A549 (cell line): ENCODE data around the gene CTU2. TPM values are rescaled to one million over a fixed set of nuclear protein-coding genes. Genes with fewer than 3 reads are reported as not detected.
"Not testable (repeated sequence)": the region's sequence is repeated elsewhere in the genome, so short reads cannot be mapped to it uniquely, and the experiment has no call there.

Experiments used
- ATAC-seq, 2 experiments: fragments of 200-7000 bp in 1 of 2; fragments of >200 bp in 1 of 2; cut with Nextera tagmentation in 1 of 2; cut with Tn5 transposase in 1 of 2; 3 replicates each; pipeline versions ENCODE4 v1.8.0 to v1.9.1; 2018 to 2020; ENCODE audit warnings: mild to moderate bottlenecking in 1 of 2, moderate library complexity in 1 of 2
- CTCF ChIA-PET: fragments of 300-600 bp; sonication (Branson Sonifier 250); formaldehyde crosslinking; extraction: SDS; loops from one replicate; lab custom pipeline; 2021; ENCODE audit warnings: antibody characterized with exemption, inconsistent platforms; lab: Yijun Ruan, JAX
- POLR2A ChIA-PET: fragments of 350-600 bp; formaldehyde crosslinking; extraction: SDS; loops from one replicate; lab custom pipeline; 2021; ENCODE audit warnings: antibody characterized with exemption, inconsistent platforms; lab: Yijun Ruan, JAX
- DNase-seq, 2 experiments: peaks; one replicate each; pipeline versions ENCODE4 v3.0.0 to v3.0.0-alpha.2; 2011 to 2016; ENCODE audit warnings: low read depth in 1 of 2, low spot score in 1 of 2
- FAIRE-seq: peaks from 2 replicates; lab custom pipeline; 2011; peaks lifted over from hg19 to GRCh38; lab: Jason Lieb, UNC
- H3K27ac ChIP-seq, 2 experiments: fragments of >200 bp; sonication (Bioruptor Twin); formaldehyde crosslinking; 3 replicates each; pipeline ENCODE4 v1.5.1; 2016 to 2017
- H3K4me1 ChIP-seq: fragments of >200 bp; sonication (Bioruptor Twin); formaldehyde crosslinking; 3 replicates; pipeline ENCODE4 v1.6.1; 2016
- H3K4me2 ChIP-seq: fragments of >200 bp; sonication (Bioruptor Twin); formaldehyde crosslinking; 3 replicates; pipeline ENCODE4 v1.6.1; 2016
- H3K4me3 ChIP-seq: fragments of >200 bp; sonication (Bioruptor Twin); formaldehyde crosslinking; 3 replicates; pipeline ENCODE4 v1.5.1; 2016
- H3K9me3 ChIP-seq: fragments of >200 bp; sonication (Bioruptor Twin); formaldehyde crosslinking; 3 replicates; pipeline ENCODE4 v1.6.1; 2016
- CBX2 ChIP-seq: fragments of 200-600 bp; sonication (generic); IDR thresholded peaks from 2 replicates; pipeline ENCODE4 v1.6.1; 2016; ENCODE audit warnings: low read depth, mild to moderate bottlenecking, borderline replicate concordance
- CBX8 ChIP-seq: fragments of 200-600 bp; sonication (generic); IDR thresholded peaks from 2 replicates; pipeline ENCODE4 v1.6.1; 2016
- CHD2 ChIP-seq: fragments of 150-350 bp; IDR thresholded peaks from 2 replicates; pipeline ENCODE4 v1.6.1; 2014; ENCODE audit warnings: low read length; ENCODE audit not compliant: partially characterized antibody
- CHD4 ChIP-seq: fragments of 200-600 bp; sonication (generic); IDR thresholded peaks from 2 replicates; pipeline ENCODE4 v1.6.1; 2016; ENCODE audit warnings: antibody characterized with exemption, mild to moderate bottlenecking, borderline replicate concordance
- EHF ChIP-seq: fragments of 250-450 bp; sonication (Bioruptor Pico); IDR thresholded peaks from 2 replicates; pipeline ENCODE4 v1.5.0; 2020; ENCODE audit warnings: mild to moderate bottlenecking
- EHMT2 ChIP-seq: fragments of 200-600 bp; sonication (generic); IDR thresholded peaks from 2 replicates; pipeline ENCODE4 v1.6.1; 2016; ENCODE audit warnings: antibody characterized with exemption, low read depth, mild to moderate bottlenecking, moderate library complexity
- FOXS1 ChIP-seq: fragments of 250-450 bp; sonication (Bioruptor Pico); IDR thresholded peaks from 2 replicates; pipeline ENCODE4 v1.5.0; 2020; ENCODE audit warnings: mild to moderate bottlenecking, moderate library complexity
- GATA3 ChIP-seq: IDR thresholded peaks from 2 replicates; pipeline ENCODE4 v1.6.1; 2012; ENCODE audit warnings: borderline replicate concordance
- HMGXB4 ChIP-seq: fragments of 250-450 bp; sonication (Bioruptor Pico); IDR thresholded peaks from 2 replicates; pipeline ENCODE4 v1.5.0; 2021; ENCODE audit warnings: mild to moderate bottlenecking, moderate library complexity, borderline replicate concordance
- JUNB ChIP-seq: fragments of >200 bp; sonication (Bioruptor Twin); formaldehyde crosslinking; IDR thresholded peaks from 2 replicates; pipeline ENCODE4 v1.6.1; 2016
- MAFK ChIP-seq: fragments of 450-650 bp; IDR thresholded peaks from 2 replicates; pipeline ENCODE4 v1.6.1; 2014; ENCODE audit not compliant: partially characterized antibody
- MYC ChIP-seq: IDR thresholded peaks from 2 replicates; pipeline ENCODE4 v1.6.1; 2012; ENCODE audit warnings: mild to moderate bottlenecking, inconsistent platforms, low read length, improper control_type of control experiment, borderline replicate concordance
- NFE2L2 ChIP-seq: fragments of 150-350 bp; conservative IDR thresholded peaks from 2 replicates; pipeline ENCODE4 v1.6.1; 2014; ENCODE audit warnings: low read length
- NPAS2 ChIP-seq: fragments of 250-450 bp; sonication (Bioruptor Pico); IDR thresholded peaks from 2 replicates; pipeline ENCODE4 v1.8.0; 2022; ENCODE audit warnings: mild to moderate bottlenecking, moderate library complexity, borderline replicate concordance
- NR3C1 ChIP-seq: fragments of >200 bp; sonication (Bioruptor Twin); formaldehyde crosslinking; IDR thresholded peaks from 3 replicates; pipeline ENCODE4 v1.6.1; 2017
- POLR2AphosphoS2 ChIP-seq: conservative IDR thresholded peaks from 2 replicates; pipeline ENCODE4 v1.6.1; 2012; ENCODE audit warnings: low read length, improper control_type of control experiment, inconsistent platforms
- RAD21 ChIP-seq, 2 experiments: fragments of >200 bp in 1 of 2; sonication (Bioruptor Twin) in 1 of 2; formaldehyde crosslinking in 1 of 2; IDR thresholded peaks in 1 of 2; conservative IDR thresholded peaks in 1 of 2; 2 replicates in 1 of 2; 3 replicates in 1 of 2; pipeline ENCODE4 v1.6.1; 2012 to 2018; ENCODE audit warnings: inconsistent platforms in 1 of 2
- RARB ChIP-seq: fragments of 250-450 bp; sonication (Bioruptor Pico); IDR thresholded peaks from 2 replicates; pipeline ENCODE4 v1.8.0; 2021; ENCODE audit warnings: mild to moderate bottlenecking, moderate library complexity
- REST ChIP-seq: fragments of 200-600 bp; sonication (generic); IDR thresholded peaks from 2 replicates; pipeline ENCODE4 v1.6.1; 2016; ENCODE audit warnings: antibody characterized with exemption, mild to moderate bottlenecking, moderate library complexity
- RFX5 ChIP-seq: fragments of 450-650 bp; IDR thresholded peaks from 2 replicates; pipeline ENCODE4 v1.7.1; 2014; ENCODE audit warnings: antibody characterized with exemption, mild to moderate bottlenecking, moderate library complexity
- SMC3 ChIP-seq: fragments of >200 bp; sonication (Bioruptor Twin); formaldehyde crosslinking; IDR thresholded peaks from 3 replicates; pipeline ENCODE4 v1.6.1; 2018; ENCODE audit warnings: inconsistent platforms
- TP53 ChIP-seq: fragments of 250-450 bp; sonication (Bioruptor Pico); IDR thresholded peaks from 2 replicates; pipeline ENCODE4 v1.5.0; 2021; ENCODE audit warnings: mild to moderate bottlenecking, moderate library complexity
- ZC3H11A ChIP-seq: fragments of 450-650 bp; IDR thresholded peaks from 2 replicates; pipeline ENCODE4 v1.6.1; 2014; ENCODE audit warnings: antibody characterized with exemption, mild to moderate bottlenecking
- WGBS: methylation state at CpG from one replicate; pipeline ENCODE4 v1.1.6; 2017; ENCODE audit errors: missing lambda C conversion rate; 5-methylcytosine and 5-hydroxymethylcytosine counted together
- polyA plus RNA-seq, 4 experiments: library from polyadenylated mRNA; depleted of rRNA in 3 of 4; stranded (reverse); fragments of >200 nt; fragmentation: RNase III in 1 of 4; extraction: RNeasy Plus Mini Kit Qiagen cat#74134 plus additional on column Dnase treatment in 1 of 4; gene quantifications; 2 replicates in 3 of 4; 3 replicates in 1 of 4; pipeline ENCODE4 v1.2.3, GENCODE V29; 2011 to 2017

Gene CTU2
- polyA plus RNA-seq, 2 of the 4 experiments (the other 2 are of a cell fraction), result 16.4 to 21.8 TPM

DNA sequence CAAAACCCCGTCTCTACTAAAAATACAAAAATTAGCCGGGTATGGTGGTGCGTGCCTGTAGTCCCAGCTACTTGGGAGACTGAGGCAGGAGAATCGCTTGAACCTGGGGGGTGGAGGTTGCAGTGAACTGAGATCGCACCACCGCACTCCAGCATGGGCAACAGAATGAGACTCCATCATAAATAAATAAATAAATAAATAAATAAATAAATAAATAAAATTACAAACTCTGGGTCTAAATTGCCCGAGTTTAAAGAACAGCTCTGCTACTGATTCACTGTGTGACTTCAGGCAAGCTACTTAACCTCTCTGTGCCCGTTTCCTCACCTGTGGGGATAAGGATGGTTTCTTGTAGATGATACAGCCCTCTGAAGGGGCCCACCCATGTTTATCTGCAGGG lies 36.8 kb upstream of the CTU2 start:
- H3K9me3 ChIP-seq, H3K4me2 ChIP-seq, POLR2A ChIA-PET, ATAC-seq, DNase-seq, H3K4me1 ChIP-seq, FAIRE-seq, H3K4me3 ChIP-seq, H3K27ac ChIP-seq: not testable (repeated sequence)
- WGBS, result 85% methylated on average over 8 of the region's 8 CpGs
- CTCF ChIA-PET, result interaction anchor here (0.6 to 2.4 kb wide), 6 partner anchors 11 to 785 kb away, joined by 3 to 9 read pairs (median 4); partner anchors contain the start of gene SNAI3
- TF ChIP-seq ZC3H11A, result peak; percentile 90

- no peak for FAIRE-seq
- Histone ChIP-seq H3K4me3 (no peak overlapping the region), H3K27ac (no peak overlapping the region), H3K9me3 (no peaks in the 10 kb centered on the region), H3K4me1 (no peaks in the 10 kb centered on the region), H3K4me2 (no peak overlapping the region)
- DNase-seq, result no peak
- WGBS, result 91% methylated on average over 10 of the region's 10 CpGs
- TF ChIP-seq REST (no peak), SMC3 (no peak), NR3C1 (no peak), TP53 (CRISPR knock-in tag) (no peak), NFE2L2 (no peak), FOXS1 (CRISPR knock-in tag) (no peak), GATA3 (no peak), EHF (CRISPR knock-in tag) (no peak), RFX5 (no peak), HMGXB4 (CRISPR knock-in tag) (no peak), RARB (CRISPR knock-in tag) (no peak), EHMT2 (no peak)
- POLR2A ChIA-PET, result no interaction called here
- CTCF ChIA-PET, result interaction anchor here (0.6 to 2.4 kb wide), 7 partner anchors 10 to 785 kb away, joined by 3 to 9 read pairs (median 4); partner anchors contain the start of gene SNAI3
- no peak for ATAC-seq
Measured at GRCh38 chr16:88669980-88670379, 36.3 kb upstream of the CTU2 start.

- DNase-seq (no peak), ATAC-seq (no peak), FAIRE-seq (no peak)
- no peaks in the 10 kb centered on the region for H3K4me1 ChIP-seq
- CTCF ChIA-PET, result interaction anchor here (0.6 to 2.4 kb wide), 9 partner anchors 9 to 144 kb away, joined by 3 to 9 read pairs (median 4); partner anchors contain the start of gene IL17C
- H3K4me2 ChIP-seq, result no peak overlapping the region
- no peaks in the 10 kb centered on the region for H3K9me3 ChIP-seq
- POLR2A ChIA-PET, result no interaction called here
- H3K4me3 ChIP-seq, result no peak overlapping the region
- no peak for TF ChIP-seq CBX2
- TF ChIP-seq CHD2, result no peak
- TF ChIP-seq POLR2AphosphoS2, result no peak
- no peak for TF ChIP-seq CHD4
- no peak for TF ChIP-seq RAD21 (conservative IDR thresholded peaks at IDR 0.05 in 1 of 2, IDR thresholded peaks at IDR 0.05 in 1 of 2)
- TF ChIP-seq JUNB, result no peak
- TF ChIP-seq MAFK, result no peak
- TF ChIP-seq CBX8, result no peak
- TF ChIP-seq SMC3, result no peak
- TF ChIP-seq NPAS2 (CRISPR knock-in tag), result no peak
- no peak for TF ChIP-seq MYC
- no peak overlapping the region for H3K27ac ChIP-seq
- WGBS, result 84% methylated on average over 21 of the region's 23 CpGs
Measured at GRCh38 chr16:88671806-88672205, 34.5 kb upstream of the CTU2 start.
